H1 (cell line): ENCODE data around the gene VPS41. TPM values are rescaled to one million over a fixed set of nuclear protein-coding genes. Genes with fewer than 3 reads are reported as not detected.

Experiments
- CTCF ChIA-PET: fragments of 300-600 bp; sonication (Branson Sonifier 250); formaldehyde crosslinking; loops from one replicate; lab custom pipeline; 2021; ENCODE audit not compliant: partially characterized antibody; lab: Charles Lee
- POLR2A ChIA-PET: fragments of 300-600 bp; sonication (Branson Sonifier 250); formaldehyde crosslinking; loops from one replicate; lab custom pipeline; 2021; ENCODE audit warnings: inconsistent platforms; ENCODE audit not compliant: partially characterized antibody; lab: Charles Lee
- DNase-seq, 2 experiments: peaks; one replicate each; pipeline versions ENCODE4 v3.0.0 to v3.0.0-alpha.2; 2010 to 2022; ENCODE audit warnings: low spot score in 2 of 2, low read depth in 1 of 2, mixed read lengths in 1 of 2
- FAIRE-seq: peaks from 2 replicates; lab custom pipeline; 2011; peaks lifted over from hg19 to GRCh38; lab: Jason Lieb, UNC
- H2AFZ ChIP-seq: 2 replicates; pipeline ENCODE4 v1.8.1; 2012; ENCODE audit warnings: low read length, inconsistent platforms
- H2AK5ac ChIP-seq: 2 replicates; pipeline ENCODE4 v1.6.1; 2013; ENCODE audit warnings: low read depth, low read length
- H2BK120ac ChIP-seq: replicated peaks from 2 replicates; pipeline ENCODE3; 2013; ENCODE audit warnings: low read depth, low read length, inconsistent platforms
- H2BK12ac ChIP-seq: 2 replicates; pipeline ENCODE4 v1.6.1; 2013; ENCODE audit warnings: low read depth, low read length
- H2BK15ac ChIP-seq: 2 replicates; pipeline ENCODE4 v1.6.1; 2013; ENCODE audit warnings: low read length
- H2BK20ac ChIP-seq: 2 replicates; pipeline ENCODE4 v1.6.1; 2013; ENCODE audit warnings: low read length
- H2BK5ac ChIP-seq: 2 replicates; pipeline ENCODE4 v1.6.1; 2013; ENCODE audit warnings: low read depth, low read length
- H3K14ac ChIP-seq: 2 replicates; pipeline ENCODE4 v1.6.1; 2013; ENCODE audit warnings: inconsistent platforms; ENCODE audit not compliant: insufficient read length
- H3K18ac ChIP-seq: 2 replicates; pipeline ENCODE4 v1.6.1; 2013; ENCODE audit warnings: low read length; ENCODE audit errors: extremely low read depth
- H3K23ac ChIP-seq: 2 replicates; pipeline ENCODE4 v1.6.1; 2013; ENCODE audit warnings: inconsistent platforms; ENCODE audit not compliant: insufficient read length
- H3K23me2 ChIP-seq: 2 replicates; pipeline ENCODE4 v1.6.1; 2013; ENCODE audit warnings: low read depth, low read length
- H3K27ac ChIP-seq: 2 replicates; pipeline ENCODE4 v1.6.1; 2011; ENCODE audit warnings: low read depth, low read length, inconsistent platforms
- H3K27me3 ChIP-seq, 4 experiments: replicated peaks in 1 of 4; 1 replicate in 1 of 4; 2 replicates in 3 of 4; pipeline versions ENCODE4 v1.6.1 to v1.8.1; 2011 to 2013; ENCODE audit warnings: low read length in 3 of 4, mild to moderate bottlenecking in 3 of 4, inconsistent platforms in 2 of 4, mixed read lengths in 2 of 4, moderate library complexity in 1 of 4; ENCODE audit not compliant: control insufficient read depth in 3 of 4, insufficient read depth in 3 of 4; ENCODE audit errors: extremely low read depth in 1 of 4
- H3K36me3 ChIP-seq, 4 experiments: 2 replicates each; pipeline versions ENCODE4 v1.6.1 to v1.8.1; 2011 to 2013; ENCODE audit warnings: mild to moderate bottlenecking in 4 of 4, low read length in 3 of 4, moderate library complexity in 2 of 4, control low read depth in 1 of 4, inconsistent platforms in 1 of 4; ENCODE audit not compliant: insufficient read depth in 4 of 4, control insufficient read depth in 2 of 4
- H3K4ac ChIP-seq: replicated peaks from 2 replicates; pipeline ENCODE3; 2013; ENCODE audit warnings: low read length, low read depth, mixed read lengths, inconsistent platforms; ENCODE audit not compliant: insufficient read length
- H3K4me1 ChIP-seq, 4 experiments: replicated peaks in 1 of 4; 1 replicate in 1 of 4; 2 replicates in 3 of 4; pipeline versions ENCODE4 v1.6.1 to v1.8.1; 2011 to 2013; ENCODE audit warnings: low read length in 3 of 4, inconsistent platforms in 2 of 4, mixed read lengths in 1 of 4; ENCODE audit not compliant: insufficient read depth in 4 of 4, control insufficient read depth in 3 of 4
- H3K4me2 ChIP-seq, 2 experiments: 2 replicates each; pipeline versions ENCODE4 v1.6.1 to v1.8.1; 2011 to 2013; ENCODE audit warnings: low read depth in 2 of 2, low read length in 2 of 2, control low read depth in 1 of 2, inconsistent platforms in 1 of 2, mild to moderate bottlenecking in 1 of 2; ENCODE audit not compliant: insufficient read depth in 1 of 2
- H3K4me3 ChIP-seq, 4 experiments: fragments of 200-600, 300-600 bp in 1 of 4; sonication (generic), shearing (Covaris generic), sonication (Bioruptor Twin) in 1 of 4; 2 replicates each; pipeline versions ENCODE4 v1.5.1 to v1.8.1; 2011 to 2016; ENCODE audit warnings: low read length in 4 of 4, low read depth in 3 of 4, control low read depth in 2 of 4, inconsistent platforms in 2 of 4, mild to moderate bottlenecking in 2 of 4, mixed read lengths in 1 of 4, moderate library complexity in 1 of 4; ENCODE audit not compliant: insufficient read depth in 2 of 4; ENCODE audit errors: extremely low read depth in 1 of 4
- H3K56ac ChIP-seq: replicated peaks from 2 replicates; pipeline ENCODE3; 2013; ENCODE audit warnings: low read depth, mild to moderate bottlenecking, mixed read lengths, low read length, inconsistent platforms; ENCODE audit not compliant: insufficient read length
- H3K79me1 ChIP-seq: 2 replicates; pipeline ENCODE4 v1.6.1; 2013; ENCODE audit warnings: low read depth, low read length, control low read depth
- H3K79me2 ChIP-seq, 2 experiments: 2 replicates each; pipeline versions ENCODE4 v1.6.1 to v1.8.1; 2012 to 2013; ENCODE audit warnings: low read length in 2 of 2, mild to moderate bottlenecking in 2 of 2, inconsistent platforms in 1 of 2; ENCODE audit not compliant: insufficient read depth in 2 of 2, control insufficient read depth in 1 of 2
- H3K9ac ChIP-seq, 4 experiments: replicated peaks in 1 of 4; 1 replicate in 1 of 4; 2 replicates in 3 of 4; pipeline versions ENCODE4 v1.6.1 to v1.8.1; 2011 to 2013; ENCODE audit warnings: low read depth in 3 of 4, low read length in 3 of 4, control low read depth in 2 of 4, mild to moderate bottlenecking in 2 of 4, moderate library complexity in 2 of 4, inconsistent platforms in 1 of 4; ENCODE audit errors: extremely low read depth in 1 of 4
- H3K9me3 ChIP-seq, 2 experiments: 2 replicates each; pipeline versions ENCODE4 v1.6.1 to v1.8.1; 2012 to 2013; ENCODE audit warnings: mild to moderate bottlenecking in 2 of 2, moderate library complexity in 2 of 2, control low read depth in 1 of 2, inconsistent platforms in 1 of 2, low read depth in 1 of 2, low read length in 1 of 2, mixed read lengths in 1 of 2; ENCODE audit not compliant: insufficient read depth in 2 of 2
- H4K20me1 ChIP-seq, 2 experiments: replicated peaks in 1 of 2; 2 replicates each; pipeline versions ENCODE3 to v1.8.1; 2011 to 2013; ENCODE audit warnings: inconsistent platforms in 2 of 2, low read length in 2 of 2, mild to moderate bottlenecking in 1 of 2; ENCODE audit not compliant: insufficient read depth in 2 of 2, control insufficient read depth in 1 of 2
- H4K5ac ChIP-seq: 2 replicates; pipeline ENCODE4 v1.6.1; 2013; ENCODE audit warnings: low read length, low read depth, mixed read lengths, inconsistent platforms; ENCODE audit not compliant: insufficient read length
- H4K8ac ChIP-seq: 2 replicates; pipeline ENCODE4 v1.8.0; 2013; ENCODE audit warnings: mild to moderate bottlenecking, moderate library complexity, low read length, inconsistent platforms; ENCODE audit not compliant: insufficient read depth; ENCODE audit errors: extremely low read depth
- H4K91ac ChIP-seq: replicated peaks from 2 replicates; pipeline ENCODE3; 2013; ENCODE audit warnings: low read length, mixed read lengths, inconsistent platforms; ENCODE audit not compliant: insufficient read length
- BRCA1 ChIP-seq: IDR thresholded peaks from 2 replicates; pipeline ENCODE4 v1.6.1; 2012; ENCODE audit warnings: low read depth, low read length, improper control_type of control experiment
- PHF8 ChIP-seq: fragments of 200-600 bp; sonication (generic); conservative IDR thresholded peaks from 2 replicates; pipeline ENCODE4 v1.7.1; 2012; ENCODE audit warnings: low read depth, mild to moderate bottlenecking, inconsistent platforms, low read length, moderate library complexity
- POLR2A ChIP-seq, 2 experiments: IDR thresholded peaks; 1 replicate in 1 of 2; 2 replicates in 1 of 2; pipeline ENCODE4 v1.6.1; 2011; ENCODE audit warnings: low read depth in 2 of 2, low read length in 2 of 2, mild to moderate bottlenecking in 2 of 2; ENCODE audit errors: control extremely low read depth in 1 of 2
- RBBP5 ChIP-seq: IDR thresholded peaks from 2 replicates; pipeline ENCODE4 v1.7.1; 2012; ENCODE audit warnings: low read depth, mild to moderate bottlenecking, inconsistent platforms, low read length, moderate library complexity, borderline replicate concordance
- SAP30 ChIP-seq: fragments of 300-600 bp; sonication (generic); IDR thresholded peaks from 2 replicates; pipeline ENCODE4 v1.7.1; 2012; ENCODE audit warnings: low read length, moderate library complexity, mild to moderate bottlenecking, inconsistent platforms; ENCODE audit not compliant: insufficient read depth, insufficient replicate concordance
- SIRT6 ChIP-seq: IDR thresholded peaks from one replicate; pipeline ENCODE4 v1.7.1; 2012; ENCODE audit warnings: low read length, inconsistent platforms
- SIX5 ChIP-seq: IDR thresholded peaks from 2 replicates; pipeline ENCODE4 v1.6.1; 2011; ENCODE audit warnings: mild to moderate bottlenecking, low read depth, low read length
- SP2 ChIP-seq: IDR thresholded peaks from 2 replicates; pipeline ENCODE4 v1.6.1; 2012; ENCODE audit warnings: mild to moderate bottlenecking, low read length, inconsistent platforms
- SRF ChIP-seq: IDR thresholded peaks from 2 replicates; pipeline ENCODE4 v1.6.1; 2011; ENCODE audit warnings: mild to moderate bottlenecking, low read depth, low read length, moderate library complexity
- WGBS, 2 experiments: shearing (Covaris generic) in 1 of 2; methylation state at CpG; one replicate each; pipeline versions ENCODE4 v1.1.6 to v1.1.7; 2013 to 2015; ENCODE audit warnings: low lambda C conversion rate in 2 of 2, mixed read lengths in 2 of 2, inconsistent platforms in 1 of 2, low coverage in 1 of 2, missing lambda C conversion rate in 1 of 2; ENCODE audit not compliant: insufficient replicate concordance in 2 of 2, insufficient coverage in 1 of 2, insufficient read length in 1 of 2; ENCODE audit errors: extremely low coverage in 1 of 2, missing lambda C conversion rate in 1 of 2; 5-methylcytosine and 5-hydroxymethylcytosine counted together
- polyA plus RNA-seq, 7 experiments: library from polyadenylated mRNA; depleted of rRNA in 3 of 7; stranded (reverse) in 5 of 7; unstranded in 2 of 7; fragments of >200 nt in 5 of 7; fragments of 200-250 nt in 2 of 7; gene quantifications; 1 replicate in 5 of 7; 2 replicates in 1 of 7; 4 replicates in 1 of 7; pipeline versions ENCODE4 v1.2.1 to v1.2.3, GENCODE V29; 2011 to 2013; ENCODE audit warnings: missing spikeins in 2 of 7, mixed read lengths in 2 of 7
- total RNA-seq: library from RNA; stranded (reverse); fragmentation: NEBNext Ultra II Directional; extraction: Animal tissue kit (Norgen Biotek cat#: 25700); gene quantifications from 2 replicates; pipeline ENCODE4 v1.2.1, GENCODE V29; 2021

The VPS41 gene
- total and polyA plus RNA-seq, 2 of the 8 experiments (the other 6 are each of a cell fraction or from before 2014, with no cell fraction given) = 10.7 to 63.3 TPM

DNA sequence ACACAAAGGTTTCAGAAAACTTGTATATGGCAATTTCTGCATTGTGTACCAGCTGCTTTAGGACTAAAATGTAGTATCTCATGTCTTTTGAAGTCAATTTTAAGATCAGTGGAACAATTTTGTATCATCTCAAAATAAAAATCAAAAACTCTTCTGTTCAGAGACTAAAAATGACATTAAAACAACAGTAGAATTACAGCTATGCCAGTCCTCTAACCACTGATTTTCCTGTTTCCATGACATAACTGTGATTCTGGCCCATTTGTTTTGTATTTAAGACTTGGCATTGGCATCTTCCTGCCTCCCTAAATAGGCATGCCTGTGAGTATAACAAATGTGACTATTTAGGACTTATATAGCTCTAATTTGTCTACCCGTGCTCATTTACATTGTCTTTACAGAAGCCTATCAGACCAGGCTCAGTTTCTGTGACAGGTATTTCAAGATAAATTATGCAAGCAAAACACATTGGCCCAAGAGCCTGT is 29.1 kb upstream of the VPS41 start:
- Histone ChIP-seq H3K79me1 (no peaks in the 10 kb centered on the region), H3K23me2 (no peaks in the 10 kb centered on the region), H3K18ac (no peak overlapping the region), H3K9me3 (no peaks in the 10 kb centered on the region), H3K9ac (no peak overlapping the region), H4K20me1 (no peaks in the 10 kb centered on the region), H2AK5ac (no peak overlapping the region), H4K8ac (no peak overlapping the region), H3K27me3 (no peaks in the 10 kb centered on the region), H2BK12ac (no peak overlapping the region), H3K79me2 (no peaks in the 10 kb centered on the region), H2BK120ac (no peak overlapping the region), H3K4me1 (peaks cover 0 to 13% (median 0%) of the 10 kb centered on the region in 4 experiments; a peak in 1 of 7 replicates), H2BK5ac (no peak overlapping the region)
- WGBS, 2 experiments = 92% methylated on average over 1 of the region's 1 CpG; no CpG with 5 or more reads in 1 of the 2 experiments
- TF ChIP-seq SAP30 (no peak), SIRT6 (no peak), SIX5 (no peak), RBBP5 (no peak), SP2 (no peak), PHF8 (no peak), POLR2A (IDR thresholded peaks at IDR 0.05; ENCODE audit: control extremely low read depth in 1 of 2, low read depth in 2 of 2, low read length in 2 of 2) (no peak), BRCA1 (no peak), SRF (no peak)
- TF ChIP-seq, all 59 proteins: peak for 0
- Histone ChIP-seq H3K36me3 (no peaks in the 10 kb centered on the region), H3K4ac (no peak overlapping the region), H3K56ac (no peak overlapping the region), H3K4me3 (no peak overlapping the region), H2BK15ac (no peak overlapping the region), H3K27ac (no peak overlapping the region), H3K4me2 (no peak overlapping the region), H3K23ac (no peak overlapping the region), H2BK20ac (no peak overlapping the region), H4K91ac (no peak overlapping the region), H2AFZ (peak overlapping the region; percentile 17; the same call in 1 of the 2 replicates), H3K14ac (no peak overlapping the region), H4K5ac (no peak overlapping the region)
- POLR2A ChIA-PET = no interaction called here
- CTCF ChIA-PET = interaction anchor here (1.3 kb wide), 1 partner anchor 8 kb away, joined by 3 read pairs; no protein-coding TSS in a partner anchor
- FAIRE-seq (no peak), DNase-seq (no peak)
